ENCODE measurements around the gene EDRF1.

EDRF1 gene

GRCh38 chr10:125781374-125781773 lies 61.9 kb downstream of the EDRF1 start (continued):
- TF ChIP-seq ZBTB8A (tag by site-specific recombination; IDR thresholded peaks at IDR 0.05) = no peak
- no peak for TF ChIP-seq ZBTB17 (tag by site-specific recombination; IDR thresholded peaks at IDR 0.05)
- no peak for TF ChIP-seq ZNF530 (tag by site-specific recombination; IDR thresholded peaks at IDR 0.05; ENCODE audit: low read depth)

- Histone ChIP-seq H3K27ac (ENCODE audit: extremely low read depth, low read depth, low read length) (no peak overlapping the region), H3K4me1 (ENCODE audit: control insufficient read depth, insufficient read depth, low read length) (no peaks in the 10 kb centered on the region), H3K4me3 (ENCODE audit: low read depth, low read length) (no peak overlapping the region), H3K36me3 (ENCODE audit: control insufficient read depth in 2 of 2, insufficient read depth in 1 of 2, low read length in 2 of 2) (no peaks in the 10 kb centered on the region), H3K9me3 (ENCODE audit: control insufficient read depth, insufficient read depth, low read depth, low read length) (no peaks in the 10 kb centered on the region)
- CTCF ChIA-PET = interaction anchor here (0.8 kb wide), 1 partner anchor 41 kb away, joined by 5 read pairs; the partner anchor contains the start of genes BCCIP and UROS
- POLR2A ChIA-PET = no interaction called here
- no peak for TF ChIP-seq WT1 (tag by site-specific recombination; IDR thresholded peaks at IDR 0.05)
- TF ChIP-seq PRDM4 (tag by site-specific recombination; IDR thresholded peaks at IDR 0.05) = no peak
- no peak for TF ChIP-seq KLF1 (tag by site-specific recombination; IDR thresholded peaks at IDR 0.05)
- TF ChIP-seq ZNF510 (tag by site-specific recombination; IDR thresholded peaks at IDR 0.05; ENCODE audit: insufficient replicate concordance) = no peak
- no peak for TF ChIP-seq PRDM1 (tag by site-specific recombination; IDR thresholded peaks at IDR 0.05)
- no peak for TF ChIP-seq ZNF23 (tag by site-specific recombination; IDR thresholded peaks at IDR 0.05; ENCODE audit: borderline replicate concordance)
- TF ChIP-seq ZNF266 (tag by site-specific recombination; IDR thresholded peaks at IDR 0.05; ENCODE audit: low read depth) = no peak
- TF ChIP-seq ZNF624 (tag by site-specific recombination; IDR thresholded peaks at IDR 0.05) = no peak
- TF ChIP-seq IKZF3 (tag by site-specific recombination; IDR thresholded peaks at IDR 0.05) = no peak
- TF ChIP-seq CTCF (tag by site-specific recombination; IDR thresholded peaks at IDR 0.05) = no peak
- no peak for TF ChIP-seq ZNF16 (tag by site-specific recombination; IDR thresholded peaks at IDR 0.05; ENCODE audit: low read depth)
- no peak for TF ChIP-seq ZNF169 (tag by site-specific recombination; IDR thresholded peaks at IDR 0.05)
- no peak for TF ChIP-seq ZNF585B (tag by site-specific recombination; IDR thresholded peaks at IDR 0.05)
- no peak for TF ChIP-seq KLF10 (tag by site-specific recombination; IDR thresholded peaks at IDR 0.05)
- no peak for TF ChIP-seq ZNF629 (tag by site-specific recombination; IDR thresholded peaks at IDR 0.05)
- TF ChIP-seq ZNF530 (tag by site-specific recombination; IDR thresholded peaks at IDR 0.05; ENCODE audit: low read depth) = no peak
- TF ChIP-seq ZNF677 (tag by site-specific recombination; IDR thresholded peaks at IDR 0.05) = no peak
- TF ChIP-seq ZNF280D (tag by site-specific recombination; IDR thresholded peaks at IDR 0.05) = no peak
Measured at GRCh38 chr10:125782054-125782453, 62.5 kb downstream of the EDRF1 start.

Measured in HEK293 (cell line).